ENCODE data around the gene KRT2. TPM values are rescaled to one million over a fixed set of nuclear protein-coding genes. Genes with fewer than 3 reads are reported as not detected.

KRT2 gene
- total and polyA plus RNA-seq, 2 donors (not counting 3 experiments of a cell fraction or from before 2014, with no cell fraction given), result not detected

DNA sequence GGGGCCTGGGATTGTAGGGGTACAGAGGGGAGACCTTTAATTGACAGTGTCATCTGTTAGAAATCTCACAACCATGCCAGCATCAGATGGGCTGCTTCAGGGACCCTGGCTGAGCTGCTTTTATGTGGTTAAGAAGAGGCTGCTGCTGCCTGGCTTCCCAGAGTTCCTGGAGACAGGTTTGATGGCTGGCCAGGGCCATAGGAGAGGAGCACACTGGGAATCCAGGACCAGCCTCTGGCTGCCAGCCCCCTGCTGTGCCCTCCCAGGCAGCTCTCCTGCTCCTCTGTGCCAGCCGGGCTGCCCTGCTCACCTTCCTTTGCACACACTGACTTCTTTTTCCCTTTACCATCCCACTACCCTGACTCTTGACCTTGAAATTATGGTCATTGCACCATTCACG lies 33.1 kb downstream of the KRT2 start:
- BruUV-seq (replicated peaks), result no TSS peak
- CTCF ChIA-PET, result interaction anchor here (1.1 kb wide), 1 partner anchor 260 kb away, joined by 3 read pairs; no protein-coding TSS in a partner anchor
- Histone ChIP-seq H3K9ac (replicated peaks; ENCODE audit: extremely low read depth, insufficient read depth, low read length) (no peak overlapping the region), H3K27me3 (ENCODE audit: control insufficient read depth in 2 of 2, insufficient read depth in 2 of 2, low read length in 2 of 2) (peaks cover 2 to 7% of the 10 kb centered on the region in 2 experiments), H3K9me3 (replicated peaks; ENCODE audit: control insufficient read depth, insufficient read depth, low read length) (no peaks in the 10 kb centered on the region), H4K20me1 (replicated peaks; ENCODE audit: control insufficient read depth, extremely low read depth, insufficient read depth, low read length) (no peaks in the 10 kb centered on the region), H3K36me3 (ENCODE audit: control insufficient read depth in 2 of 2, extremely low read depth in 1 of 2, insufficient read depth in 2 of 2, low read length in 2 of 2) (no peaks in the 10 kb centered on the region), H3K79me2 (ENCODE audit: control insufficient read depth, insufficient read depth, low read length) (no peaks in the 10 kb centered on the region), H3K4me3 (replicated peaks in 1 of 3; ENCODE audit: insufficient read depth in 1 of 3, low read depth in 1 of 3, low read length in 3 of 3) (no peak overlapping the region), H3K4me1 (ENCODE audit: control insufficient read depth, extremely low read depth, insufficient read depth, low read length) (no peaks in the 10 kb centered on the region), H2AFZ (ENCODE audit: low read depth, low read length) (no peak overlapping the region), H3K27ac (ENCODE audit: insufficient read depth, low read depth, low read length) (no peak overlapping the region), H3K4me2 (ENCODE audit: insufficient read depth, low read length) (no peak overlapping the region), H3K9me1 (replicated peaks; ENCODE audit: control insufficient read depth, extremely low read depth, insufficient read depth, low read length) (no peaks in the 10 kb centered on the region)
- FAIRE-seq, result no peak
- intact Hi-C loops (cut with micrococcal nuclease) (no loop called here), dilution Hi-C loops (cut with MboI; ENCODE audit: extremely low pct_ligation_motif_present, low sequenced_read_pairs) (no loop called here)
- POLR2A ChIA-PET, result no interaction called here
- TF ChIP-seq CTCF (IDR thresholded peaks at IDR 0.05; ENCODE audit: extremely low read depth in 1 of 2, insufficient read depth in 1 of 2, low read depth in 1 of 2, low read length in 2 of 2), result no peak
- no peak for DNase-seq (ENCODE audit: low read depth, low spot score)

DNA sequence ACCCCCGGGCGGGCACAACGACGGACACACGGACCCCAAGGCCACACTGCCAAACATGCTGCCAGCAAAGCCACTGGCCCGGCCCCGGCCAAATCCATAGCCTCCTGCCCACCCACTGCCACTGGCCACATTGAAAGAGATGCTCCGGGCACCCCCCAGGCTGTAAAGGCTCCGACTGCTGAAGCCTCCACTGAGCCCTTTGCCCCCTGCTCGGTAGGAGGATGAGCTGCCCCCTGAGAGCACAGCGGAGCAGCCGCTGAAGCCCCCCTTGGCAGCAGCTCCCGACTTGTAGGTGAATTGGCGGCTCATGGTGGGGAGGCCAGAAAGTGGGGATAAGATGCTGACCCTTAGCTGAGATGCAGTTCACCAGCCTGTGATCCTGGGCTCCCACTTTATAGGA lies 33.8 kb downstream of the KRT2 start, which contains the start of gene KRT73:
Gene KRT73, minus strand, starts transcription at position 344 of the 400 bp plus-strand sequence. Its CDS starts 35 bp downstream, at position 309.
- FAIRE-seq (no peak), DNase-seq (ENCODE audit: low read depth, low spot score) (no peak)
- Histone ChIP-seq H3K4me1 (ENCODE audit: control insufficient read depth, extremely low read depth, insufficient read depth, low read length) (no peaks in the 10 kb centered on the region), H3K27ac (ENCODE audit: insufficient read depth, low read depth, low read length) (no peak within 1 kb of the TSS), H3K9ac (replicated peaks; ENCODE audit: extremely low read depth, insufficient read depth, low read length) (no peak within 1 kb of the TSS), H3K9me3 (replicated peaks; ENCODE audit: control insufficient read depth, insufficient read depth, low read length) (no peaks in the 10 kb centered on the region), H3K27me3 (ENCODE audit: control insufficient read depth in 2 of 2, insufficient read depth in 2 of 2, low read length in 2 of 2) (peaks cover 2 to 7% of the 10 kb centered on the region in 2 experiments), H3K4me3 (replicated peaks in 1 of 3; ENCODE audit: insufficient read depth in 1 of 3, low read depth in 1 of 3, low read length in 3 of 3) (no peak within 1 kb of the TSS), H3K4me2 (ENCODE audit: insufficient read depth, low read length) (no peak within 1 kb of the TSS), H3K9me1 (replicated peaks; ENCODE audit: control insufficient read depth, extremely low read depth, insufficient read depth, low read length) (no peaks in the 10 kb centered on the region), H3K79me2 (ENCODE audit: control insufficient read depth, insufficient read depth, low read length) (no peaks in the 10 kb centered on the region), H3K36me3 (ENCODE audit: control insufficient read depth in 2 of 2, extremely low read depth in 1 of 2, insufficient read depth in 2 of 2, low read length in 2 of 2) (no peaks in the 10 kb centered on the region), H2AFZ (ENCODE audit: low read depth, low read length) (no peak within 1 kb of the TSS), H4K20me1 (replicated peaks; ENCODE audit: control insufficient read depth, extremely low read depth, insufficient read depth, low read length) (no peaks in the 10 kb centered on the region)
- ChIA-PET POLR2A (no interaction called here), CTCF (interaction anchor here (1.1 kb wide), 1 partner anchor 261 kb away, joined by 3 read pairs; no protein-coding TSS in a partner anchor)
- dilution Hi-C loops (cut with MboI; ENCODE audit: extremely low pct_ligation_motif_present, low sequenced_read_pairs), result no loop called here
- no peak for TF ChIP-seq POLR2A (IDR thresholded peaks at IDR 0.05; ENCODE audit: low read depth, low read length)
- TF ChIP-seq POLR2AphosphoS5 (IDR thresholded peaks at IDR 0.05; ENCODE audit: insufficient read depth, low read depth, low read length), result no peak
- no peak for TF ChIP-seq EZH2 (IDR thresholded peaks at IDR 0.05; ENCODE audit: borderline replicate concordance, low read depth, low read length, severe bottlenecking)
- TF ChIP-seq MYC (IDR thresholded peaks at IDR 0.05; ENCODE audit: low read depth, low read length), result no peak
- TF ChIP-seq FOS (IDR thresholded peaks at IDR 0.05; ENCODE audit: borderline replicate concordance, insufficient read depth, low read length), result no peak
- no peak for TF ChIP-seq MAX (IDR thresholded peaks at IDR 0.05; ENCODE audit: insufficient read depth, insufficient read length)
- no peak for TF ChIP-seq CTCF (IDR thresholded peaks at IDR 0.05; ENCODE audit: extremely low read depth in 1 of 2, insufficient read depth in 1 of 2, low read depth in 1 of 2, low read length in 2 of 2)
- intact Hi-C loops (cut with micrococcal nuclease), result no loop called here
- BruUV-seq (replicated peaks), result no TSS peak

Measured in endothelial cell of umbilical vein (primary cell).